T-helper 1 cell treated with Interleukin-12 subunit alpha and Interleukin-12 subunit beta and Interleukin-4 antibody, amounts not matched to agents 30 μg/mL and 1 μg/mL, for 36 hours (primary cell): ENCODE measurements around the gene QRFP.

Source experiments
- H3K27ac Mint-ChIP-seq: one replicate; pipeline ENCODE4 v1.8.0; 2021; ENCODE audit warnings: mild to moderate bottlenecking, mixed read lengths
- H3K27me3 Mint-ChIP-seq: one replicate; pipeline ENCODE4 v1.8.0; 2021; ENCODE audit warnings: low read depth, mixed read lengths
- H3K36me3 Mint-ChIP-seq: one replicate; pipeline ENCODE4 v1.8.0; 2021; ENCODE audit warnings: low read depth, mixed read lengths
- H3K4me1 Mint-ChIP-seq: one replicate; pipeline ENCODE4 v1.8.0; 2021; ENCODE audit warnings: low read depth, mixed read lengths
- H3K4me3 Mint-ChIP-seq: one replicate; pipeline ENCODE4 v1.8.0; 2021; ENCODE audit warnings: mild to moderate bottlenecking, moderate library complexity, mixed read lengths
- H3K9me3 Mint-ChIP-seq: one replicate; pipeline ENCODE4 v1.8.0; 2021; ENCODE audit warnings: mixed read lengths

QRFP gene, protein sequence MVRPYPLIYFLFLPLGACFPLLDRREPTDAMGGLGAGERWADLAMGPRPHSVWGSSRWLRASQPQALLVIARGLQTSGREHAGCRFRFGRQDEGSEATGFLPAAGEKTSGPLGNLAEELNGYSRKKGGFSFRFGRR

GRCh38 chr9:130896233-130897014 is at the start of gene QRFP:
TSS of gene QRFP (minus strand) at chr9:130896812. CDS start at chr9:130893838, 2,974 bp downstream.
- H3K27ac Mint-ChIP-seq = no peak within 1 kb of the TSS
- H3K4me1 Mint-ChIP-seq = no peaks in the 10 kb centered on the region
- no peaks in the 10 kb centered on the region for H3K9me3 Mint-ChIP-seq
- no peak within 1 kb of the TSS for H3K4me3 Mint-ChIP-seq
- no peaks in the 10 kb centered on the region for H3K36me3 Mint-ChIP-seq
- H3K27me3 Mint-ChIP-seq = no peaks in the 10 kb centered on the region

DNA sequence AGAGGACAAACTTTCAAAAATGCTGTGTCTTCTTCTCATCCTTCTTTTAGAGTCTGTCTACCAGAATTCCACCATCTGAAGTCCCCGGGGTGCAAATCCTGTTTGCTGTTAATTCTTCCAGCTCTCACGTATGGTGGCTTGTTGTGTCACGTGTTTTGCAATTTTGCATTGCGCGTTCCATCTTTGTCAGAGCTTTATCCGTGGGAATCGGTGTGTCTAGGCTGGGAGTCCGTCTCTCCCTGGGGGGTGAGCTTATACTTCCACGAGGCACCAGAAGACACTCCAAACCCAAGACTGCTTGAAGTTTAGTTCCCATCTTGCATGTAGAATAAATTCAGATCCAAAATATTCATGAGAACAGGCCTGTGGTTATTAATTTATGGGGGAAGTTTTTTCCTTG is 48.6 kb upstream of the QRFP start:
- H3K4me1 Mint-ChIP-seq = peaks cover 5% of the 10 kb centered on the region
- no peak overlapping the region for H3K4me3 Mint-ChIP-seq
- H3K9me3 Mint-ChIP-seq = peaks cover 2% of the 10 kb centered on the region
- no peak overlapping the region for H3K27ac Mint-ChIP-seq
- H3K36me3 Mint-ChIP-seq = no peaks in the 10 kb centered on the region
- H3K27me3 Mint-ChIP-seq = peaks cover 30% of the 10 kb centered on the region

GRCh38 chr9:130944510-130945058 is 48.0 kb upstream of the QRFP start:
- Mint-ChIP-seq H3K4me1 (peaks cover 5% of the 10 kb centered on the region), H3K36me3 (no peaks in the 10 kb centered on the region), H3K27me3 (peaks cover 32% of the 10 kb centered on the region), H3K9me3 (no peaks in the 10 kb centered on the region), H3K4me3 (no peak overlapping the region), H3K27ac (no peak overlapping the region)

- Mint-ChIP-seq H3K36me3 (peaks cover 1% of the 10 kb centered on the region), H3K27me3 (peaks cover 34% of the 10 kb centered on the region), H3K4me1 (peaks cover 6% of the 10 kb centered on the region), H3K9me3 (no peaks in the 10 kb centered on the region), H3K27ac (no peak overlapping the region), H3K4me3 (no peak overlapping the region)
Observed at GRCh38 chr9:130943777-130944176, 47.2 kb upstream of the QRFP start.

- peaks cover 36% of the 10 kb centered on the region for H3K27me3 Mint-ChIP-seq
- H3K36me3 Mint-ChIP-seq = peaks cover 1% of the 10 kb centered on the region
Observed at GRCh38 chr9:130943221-130943620, 46.6 kb upstream of the QRFP start.

DNA sequence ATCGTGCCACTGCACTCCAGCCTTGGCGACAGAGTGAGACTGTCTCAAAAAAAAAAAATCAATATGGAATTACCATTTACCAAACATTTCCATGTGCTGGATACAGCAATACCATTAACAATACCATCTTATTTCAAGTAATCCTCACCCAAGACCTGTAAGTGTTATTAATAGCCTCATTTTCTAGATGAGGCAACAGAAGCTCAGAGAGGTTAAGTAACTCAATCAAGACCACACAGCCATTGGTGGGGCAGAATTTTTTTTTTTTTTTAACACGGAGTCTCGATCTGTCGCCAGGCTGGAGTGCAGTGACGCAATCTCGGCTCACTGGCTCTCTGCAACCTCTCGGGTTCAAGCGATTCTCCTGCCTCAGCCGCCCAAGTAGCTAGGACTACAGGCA is 46.1 kb upstream of the QRFP start:
- Mint-ChIP-seq H3K4me1 (peaks cover 5% of the 10 kb centered on the region), H3K27me3 (peaks cover 39% of the 10 kb centered on the region), H3K27ac (no peak overlapping the region), H3K4me3 (no peak overlapping the region), H3K9me3 (no peaks in the 10 kb centered on the region), H3K36me3 (peaks cover 1% of the 10 kb centered on the region)

More at GRCh38 chr9:130943221-130943620, 46.6 kb upstream of the QRFP start:
- H3K4me3 Mint-ChIP-seq = no peak overlapping the region
- H3K4me1 Mint-ChIP-seq = peaks cover 7% of the 10 kb centered on the region
- H3K27ac Mint-ChIP-seq = no peak overlapping the region
- H3K9me3 Mint-ChIP-seq = no peaks in the 10 kb centered on the region

DNA sequence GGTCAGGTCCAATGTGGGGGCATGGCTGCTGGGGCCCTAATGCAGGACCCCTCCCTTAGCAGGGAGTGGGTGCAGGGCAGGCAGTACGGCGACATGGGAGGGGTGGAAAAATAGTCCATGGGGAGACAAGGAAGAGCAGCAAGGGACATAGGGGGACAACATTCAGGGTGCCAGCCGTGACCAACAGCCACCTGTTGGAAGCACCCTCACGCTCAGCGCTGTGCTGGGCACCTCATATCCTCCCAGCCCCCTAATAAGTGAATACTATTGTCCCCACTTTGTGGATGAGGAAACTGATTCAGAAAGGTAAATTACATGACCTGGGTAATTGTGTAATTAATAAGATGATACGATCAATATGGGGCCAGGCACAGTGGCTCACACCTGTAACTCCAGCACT is 45.5 kb upstream of the QRFP start:
- Mint-ChIP-seq H3K4me1 (peaks cover 5% of the 10 kb centered on the region), H3K4me3 (no peak overlapping the region), H3K9me3 (no peaks in the 10 kb centered on the region), H3K27me3 (peaks cover 37% of the 10 kb centered on the region), H3K27ac (no peak overlapping the region), H3K36me3 (peaks cover 1% of the 10 kb centered on the region)

DNA sequence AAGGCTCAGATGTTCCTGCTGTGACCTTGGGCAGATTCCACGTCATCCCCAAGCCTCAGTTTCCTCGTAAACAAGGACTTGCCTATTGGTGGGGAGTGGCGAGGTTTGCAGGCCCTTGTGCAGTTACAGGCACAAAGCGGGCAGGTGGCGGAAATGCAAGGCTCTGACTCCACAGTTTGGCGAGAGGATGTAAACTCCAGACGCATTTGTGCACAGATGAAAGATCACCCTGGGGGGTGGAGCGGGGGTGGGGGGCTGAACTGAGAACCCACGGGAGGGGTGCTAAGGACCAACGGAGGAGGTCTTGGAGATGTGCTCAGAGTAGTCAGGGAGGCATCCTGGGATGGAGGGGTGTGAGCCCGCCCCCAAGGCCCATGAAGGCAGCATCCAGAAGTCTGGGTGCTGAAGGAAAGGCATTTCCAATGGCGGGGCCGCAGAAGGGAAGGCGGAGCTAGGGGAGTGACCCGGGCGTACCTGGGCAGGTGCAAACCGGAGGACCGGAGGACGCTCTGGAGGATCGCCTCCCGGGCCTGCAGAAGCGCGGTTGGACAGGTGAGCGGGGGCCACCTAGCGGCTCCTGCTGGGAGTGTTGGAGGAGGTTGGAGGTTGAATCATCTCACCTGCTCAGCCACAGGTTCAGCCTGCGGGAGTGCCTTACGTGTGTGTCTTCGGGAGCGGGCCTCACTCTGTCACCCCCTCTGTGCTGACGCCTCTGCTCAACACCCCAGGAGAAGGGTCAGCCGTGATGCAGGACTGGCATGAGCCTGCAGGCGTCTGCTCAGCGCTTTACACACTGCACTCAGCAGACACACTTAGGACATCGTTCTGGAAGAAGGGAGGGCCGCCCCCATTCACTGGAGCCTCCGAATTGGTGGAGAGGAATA is 44.3 kb upstream of the QRFP start:
- H3K36me3 Mint-ChIP-seq = peaks cover 1% of the 10 kb centered on the region
- no peaks in the 10 kb centered on the region for H3K9me3 Mint-ChIP-seq
- peaks cover 43% of the 10 kb centered on the region for H3K27me3 Mint-ChIP-seq
- no peak overlapping the region for H3K4me3 Mint-ChIP-seq
- no peak overlapping the region for H3K27ac Mint-ChIP-seq
- H3K4me1 Mint-ChIP-seq = peaks cover 5% of the 10 kb centered on the region

DNA sequence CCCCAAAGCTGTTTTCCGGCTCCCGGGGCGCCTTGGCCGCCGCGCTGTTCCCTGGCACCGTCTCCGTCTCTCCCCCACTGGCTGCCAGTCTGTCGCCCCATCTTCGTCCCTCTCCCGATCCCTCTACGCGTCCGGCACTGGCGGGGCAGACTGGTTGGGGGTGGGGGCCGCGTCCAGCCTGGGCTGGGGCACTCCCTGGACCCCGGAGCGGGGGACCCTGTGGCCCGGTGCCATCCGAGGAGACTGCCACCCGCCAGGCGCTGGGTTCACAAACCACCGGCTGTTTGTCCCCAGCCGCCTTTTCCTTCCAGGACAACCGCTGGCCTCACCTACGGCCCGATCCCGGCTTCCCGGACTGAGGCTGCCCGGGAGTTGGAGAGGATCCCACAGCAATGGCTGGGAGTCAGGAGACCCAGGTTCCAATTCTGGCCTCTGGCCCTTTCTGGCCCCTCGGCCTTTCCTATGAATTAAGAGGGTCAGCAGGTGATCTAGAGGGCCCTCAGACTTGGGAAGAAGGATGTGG is 43.5 kb upstream of the QRFP start:
- Mint-ChIP-seq H3K27me3 (peaks cover 46% of the 10 kb centered on the region), H3K4me3 (no peak overlapping the region), H3K4me1 (peaks cover 5% of the 10 kb centered on the region), H3K27ac (no peak overlapping the region), H3K36me3 (peaks cover 1% of the 10 kb centered on the region), H3K9me3 (no peaks in the 10 kb centered on the region)

- no peak overlapping the region for H3K27ac Mint-ChIP-seq
- no peak overlapping the region for H3K4me3 Mint-ChIP-seq
- peaks cover 51% of the 10 kb centered on the region for H3K27me3 Mint-ChIP-seq
- H3K36me3 Mint-ChIP-seq = peaks cover 1% of the 10 kb centered on the region
- no peaks in the 10 kb centered on the region for H3K9me3 Mint-ChIP-seq
- H3K4me1 Mint-ChIP-seq = peaks cover 5% of the 10 kb centered on the region
Observed at GRCh38 chr9:130939405-130940026, 42.9 kb upstream of the QRFP start.

- peaks cover 1% of the 10 kb centered on the region for H3K36me3 Mint-ChIP-seq
- H3K27me3 Mint-ChIP-seq = peaks cover 51% of the 10 kb centered on the region
- H3K27ac Mint-ChIP-seq = peak within 1 kb of the TSS; percentile 41
- H3K9me3 Mint-ChIP-seq = no peaks in the 10 kb centered on the region
- H3K4me1 Mint-ChIP-seq = peaks cover 5% of the 10 kb centered on the region
- H3K4me3 Mint-ChIP-seq = peak within 1 kb of the TSS; percentile 60
Observed at GRCh38 chr9:130938652-130939404, 42.2 kb upstream of the QRFP start, which contains the start of gene FIBCD1. TSS of gene FIBCD1 (minus strand) at chr9:130939247. CDS start at chr9:130938607, 640 bp downstream.

- H3K27ac Mint-ChIP-seq = no peak overlapping the region
- H3K4me1 Mint-ChIP-seq = peaks cover 5% of the 10 kb centered on the region
- no peak overlapping the region for H3K4me3 Mint-ChIP-seq
Observed at GRCh38 chr9:130938184-130938651, 41.6 kb upstream of the QRFP start.

More at GRCh38 chr9:130938184-130938651, 41.6 kb upstream of the QRFP start:
- peaks cover 52% of the 10 kb centered on the region for H3K27me3 Mint-ChIP-seq
- H3K9me3 Mint-ChIP-seq = no peaks in the 10 kb centered on the region
- H3K36me3 Mint-ChIP-seq = peaks cover 1% of the 10 kb centered on the region
